Measurements from ENCODE around the gene PSG7.
"Not testable (repeated sequence)": the region's sequence is repeated elsewhere in the genome, so short reads cannot be mapped to it uniquely, and the experiment has no call there.

The PSG7 gene

DNA sequence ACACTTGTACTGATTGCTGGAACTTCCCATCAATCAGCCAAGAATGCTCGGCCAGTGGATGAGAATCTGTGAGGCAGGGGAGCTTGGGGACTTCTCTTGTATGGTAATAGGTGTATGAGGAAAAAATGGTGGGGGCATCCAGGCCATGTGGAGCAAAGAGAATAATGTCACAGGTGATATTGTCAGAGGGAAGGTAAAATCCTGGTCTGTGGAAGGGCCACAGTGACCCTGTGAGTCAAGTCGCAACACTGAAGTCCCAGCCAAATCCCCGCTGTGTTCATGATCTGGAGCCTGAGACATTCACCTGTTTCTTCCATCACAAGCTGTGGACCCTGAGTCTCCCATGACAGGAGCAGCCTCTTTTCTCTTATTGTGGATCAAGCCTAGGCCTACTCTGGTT, 8.1 kb downstream of the PSG7 start:
- CTCF ChIA-PET, result no interaction called here
- TF ChIP-seq, protein P1, sequence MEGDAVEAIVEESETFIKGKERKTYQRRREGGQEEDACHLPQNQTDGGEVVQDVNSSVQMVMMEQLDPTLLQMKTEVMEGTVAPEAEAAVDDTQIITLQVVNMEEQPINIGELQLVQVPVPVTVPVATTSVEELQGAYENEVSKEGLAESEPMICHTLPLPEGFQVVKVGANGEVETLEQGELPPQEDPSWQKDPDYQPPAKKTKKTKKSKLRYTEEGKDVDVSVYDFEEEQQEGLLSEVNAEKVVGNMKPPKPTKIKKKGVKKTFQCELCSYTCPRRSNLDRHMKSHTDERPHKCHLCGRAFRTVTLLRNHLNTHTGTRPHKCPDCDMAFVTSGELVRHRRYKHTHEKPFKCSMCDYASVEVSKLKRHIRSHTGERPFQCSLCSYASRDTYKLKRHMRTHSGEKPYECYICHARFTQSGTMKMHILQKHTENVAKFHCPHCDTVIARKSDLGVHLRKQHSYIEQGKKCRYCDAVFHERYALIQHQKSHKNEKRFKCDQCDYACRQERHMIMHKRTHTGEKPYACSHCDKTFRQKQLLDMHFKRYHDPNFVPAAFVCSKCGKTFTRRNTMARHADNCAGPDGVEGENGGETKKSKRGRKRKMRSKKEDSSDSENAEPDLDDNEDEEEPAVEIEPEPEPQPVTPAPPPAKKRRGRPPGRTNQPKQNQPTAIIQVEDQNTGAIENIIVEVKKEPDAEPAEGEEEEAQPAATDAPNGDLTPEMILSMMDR (IDR thresholded peaks at IDR 0.05; ENCODE audit: control extremely low read depth, extremely low read depth, low read depth, missing control alignments), result no peak
- POLR2A ChIA-PET, result no interaction called here
- no peak for DNase-seq (ENCODE audit: extremely low spot score)

DNA sequence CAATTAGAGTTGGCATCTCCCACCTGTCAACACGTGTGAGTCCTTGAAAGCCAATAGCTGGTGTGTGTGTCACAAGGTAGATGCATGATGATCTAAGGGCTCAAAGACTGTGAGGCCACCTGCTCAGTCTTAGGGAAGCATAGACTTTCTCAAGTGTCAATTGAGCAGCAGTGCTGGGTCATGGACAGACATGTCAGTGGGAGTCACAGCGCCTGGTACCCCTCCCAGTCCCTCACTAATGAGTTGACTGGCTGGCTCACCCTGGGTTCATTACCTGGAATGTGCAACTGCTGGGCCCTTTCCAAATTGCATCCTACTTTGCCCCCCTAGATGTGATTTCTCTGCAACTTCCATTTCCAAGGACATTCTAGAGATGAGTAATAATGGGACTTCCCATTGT, 10.2 kb downstream of the PSG7 start:
- TF ChIP-seq, protein P1 (IDR thresholded peaks at IDR 0.05; ENCODE audit: control extremely low read depth, extremely low read depth, low read depth, missing control alignments), result no peak
- POLR2A ChIA-PET, result no interaction called here
- CTCF ChIA-PET, result no interaction called here
- DNase-seq (ENCODE audit: extremely low spot score), result no peak

DNA sequence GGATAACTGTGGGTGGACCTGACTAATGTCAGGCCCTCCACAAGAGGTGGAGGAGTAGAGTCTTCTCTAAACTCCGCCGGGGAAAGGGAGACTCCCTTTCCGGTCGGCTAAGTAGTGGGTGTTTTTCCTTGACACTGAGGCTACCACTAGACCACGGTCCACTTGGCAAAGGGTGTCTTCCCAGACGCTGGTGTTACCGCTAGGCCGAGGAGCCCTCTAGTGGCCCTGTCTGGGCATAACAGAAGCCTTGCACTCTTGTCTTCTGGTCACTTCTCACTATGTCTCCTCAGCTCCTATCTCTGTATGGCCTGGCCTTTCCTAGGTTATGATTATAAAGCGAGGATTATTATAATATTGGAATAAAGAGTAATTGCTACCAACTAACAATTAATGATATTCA, 13.9 kb downstream of the PSG7 start:
- TF ChIP-seq, protein P1 (IDR thresholded peaks at IDR 0.05; ENCODE audit: control extremely low read depth, extremely low read depth, low read depth, missing control alignments), result peak; percentile 67
- POLR2A ChIA-PET; DNase-seq (ENCODE audit: extremely low spot score): not testable (repeated sequence)
- CTCF ChIA-PET, result interaction anchor here (1.2 to 1.3 kb wide), 3 partner anchors 10 to 14 kb away, joined by 3 to 6 read pairs (median 4); no protein-coding TSS in a partner anchor

DNA sequence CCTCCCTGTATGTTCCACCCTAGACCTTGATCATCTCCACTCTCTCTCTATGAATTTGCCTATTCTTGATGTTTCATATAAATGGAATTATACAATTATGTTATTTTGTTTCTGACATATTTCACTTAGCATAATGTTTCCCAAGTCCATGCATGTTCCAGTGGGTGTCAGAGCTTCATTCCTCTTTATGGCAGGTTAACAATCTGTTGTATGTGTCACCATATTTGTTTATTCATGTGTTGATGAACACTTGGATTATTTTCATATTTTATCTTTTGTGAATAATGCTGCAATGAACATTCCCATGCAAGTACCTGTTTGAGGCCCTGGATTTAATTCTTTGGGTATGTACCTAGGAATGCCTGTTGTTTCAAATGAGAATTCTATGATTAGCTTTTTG, 16.0 kb downstream of the PSG7 start:
- DNase-seq (ENCODE audit: extremely low spot score); CTCF ChIA-PET; POLR2A ChIA-PET: not testable (repeated sequence)

DNA sequence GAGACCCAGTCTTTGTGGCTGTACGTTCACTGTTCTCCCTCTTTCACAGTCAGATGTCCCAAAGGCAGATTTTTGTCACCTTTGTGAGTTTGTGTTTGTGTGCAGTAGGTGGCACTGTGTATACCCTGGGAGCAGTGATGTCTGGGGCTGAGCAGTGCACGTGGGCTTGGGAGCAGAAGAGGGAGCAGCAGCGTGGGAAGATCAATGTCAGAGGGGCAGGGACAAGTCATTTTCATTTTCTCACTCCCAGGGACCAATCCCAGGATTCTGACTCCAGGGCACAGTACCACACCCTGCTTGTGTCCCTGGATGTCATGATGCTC, 17.3 kb downstream of the PSG7 start:
- no peak for DNase-seq (ENCODE audit: extremely low spot score)
- TF ChIP-seq, protein P1 (IDR thresholded peaks at IDR 0.05; ENCODE audit: control extremely low read depth, extremely low read depth, low read depth, missing control alignments), result no peak
- ChIA-PET POLR2A (no interaction called here), CTCF (no interaction called here)

DNA sequence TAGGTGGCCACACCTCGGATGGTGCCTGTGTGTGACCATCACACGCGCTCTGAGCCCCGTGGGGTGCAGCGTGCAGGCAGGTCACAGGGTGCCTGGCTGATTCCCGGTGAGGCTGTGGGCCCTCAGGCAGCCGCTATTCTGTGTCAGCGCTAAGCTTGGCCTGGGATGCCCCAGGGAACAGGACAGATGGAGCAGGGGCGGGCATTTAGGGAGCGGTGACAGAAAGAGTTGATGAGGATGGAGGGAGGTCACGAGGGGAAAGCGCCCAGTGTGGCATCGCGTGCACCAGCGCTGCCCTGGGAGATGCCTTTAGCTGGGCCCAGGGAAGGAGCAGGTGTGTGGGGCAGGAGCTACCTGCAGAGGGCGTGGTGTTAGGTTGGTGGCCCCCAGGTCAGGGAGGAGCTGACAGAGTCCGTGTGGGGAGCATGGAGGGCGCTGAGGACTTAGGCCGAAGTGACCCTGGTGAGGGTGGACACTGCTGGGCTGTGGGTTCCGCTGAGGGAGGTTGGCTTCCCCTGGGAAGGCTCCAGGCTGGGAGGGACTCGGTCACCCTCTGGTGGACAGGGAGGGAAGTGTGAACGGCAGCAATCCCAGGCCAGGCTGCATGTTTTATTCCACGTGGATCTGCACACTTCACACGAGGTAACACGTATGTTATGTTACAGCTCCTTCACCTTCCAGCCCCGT, 17.8 kb downstream of the PSG7 start:
- CTCF ChIA-PET; DNase-seq (ENCODE audit: extremely low spot score); POLR2A ChIA-PET: not testable (repeated sequence)

DNA sequence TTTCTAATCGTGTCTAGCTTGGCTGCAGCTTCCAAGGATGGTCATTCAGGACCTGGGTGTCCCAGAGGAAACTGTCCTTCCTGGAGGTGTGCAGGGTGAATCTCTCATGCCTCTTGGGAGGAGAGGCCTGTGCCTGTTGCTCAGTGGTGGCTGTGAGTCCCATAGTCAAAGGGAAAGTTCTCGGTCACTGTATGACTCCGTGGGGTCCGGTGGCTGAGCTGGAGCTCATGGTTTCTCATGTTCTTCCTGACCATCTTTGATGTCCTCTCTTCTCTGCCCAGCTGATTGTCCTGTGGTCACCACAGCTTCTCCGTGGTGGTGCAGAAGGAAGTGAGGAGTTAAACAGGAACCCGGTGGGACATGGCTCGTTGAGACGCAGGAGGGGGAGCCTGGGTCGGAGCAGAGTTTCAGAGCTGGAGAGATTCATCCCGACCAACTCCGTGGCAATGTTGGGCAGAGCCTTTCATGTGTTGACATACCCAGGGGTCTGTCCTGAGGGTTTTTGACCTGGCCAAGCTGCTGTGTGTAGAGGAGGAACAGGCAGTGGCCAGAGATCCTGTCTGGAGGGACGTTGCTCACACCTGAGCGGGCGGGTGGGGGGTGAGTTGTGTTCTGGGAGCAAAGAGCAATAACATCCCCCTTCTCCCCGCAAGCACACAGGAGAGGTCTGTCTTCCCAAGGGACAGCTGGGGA, 18.5 kb downstream of the PSG7 start:
- CTCF ChIA-PET; POLR2A ChIA-PET; DNase-seq (ENCODE audit: extremely low spot score): not testable (repeated sequence)

DNA sequence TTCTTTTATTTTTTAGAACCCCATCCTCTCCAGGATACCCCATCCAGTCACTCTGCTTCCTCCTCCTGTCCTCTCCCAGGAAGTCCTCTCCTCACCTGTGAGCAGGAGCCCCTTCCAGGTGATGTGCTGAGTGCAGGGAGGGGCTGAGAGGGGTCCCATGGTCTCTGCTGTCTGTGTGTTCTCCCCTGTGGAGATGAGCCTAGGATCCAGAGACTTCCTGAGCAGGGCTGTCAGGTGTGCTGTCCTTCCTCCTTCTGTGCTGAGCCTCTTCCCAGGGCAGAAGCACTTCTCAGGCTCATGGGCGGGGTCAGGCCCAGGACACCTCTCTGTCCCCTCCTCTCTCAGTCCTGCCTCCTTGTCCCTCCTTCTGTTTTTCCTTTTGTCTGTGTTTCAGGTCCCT, 19.4 kb downstream of the PSG7 start, which contains the start of gene PSG6:
TSS of gene PSG6 (minus strand) at position 261 of the 400 bp plus-strand sequence. CDS start at position 159, 102 bp downstream.
- CTCF ChIA-PET; POLR2A ChIA-PET; DNase-seq (ENCODE audit: extremely low spot score): not testable (repeated sequence)

DNA sequence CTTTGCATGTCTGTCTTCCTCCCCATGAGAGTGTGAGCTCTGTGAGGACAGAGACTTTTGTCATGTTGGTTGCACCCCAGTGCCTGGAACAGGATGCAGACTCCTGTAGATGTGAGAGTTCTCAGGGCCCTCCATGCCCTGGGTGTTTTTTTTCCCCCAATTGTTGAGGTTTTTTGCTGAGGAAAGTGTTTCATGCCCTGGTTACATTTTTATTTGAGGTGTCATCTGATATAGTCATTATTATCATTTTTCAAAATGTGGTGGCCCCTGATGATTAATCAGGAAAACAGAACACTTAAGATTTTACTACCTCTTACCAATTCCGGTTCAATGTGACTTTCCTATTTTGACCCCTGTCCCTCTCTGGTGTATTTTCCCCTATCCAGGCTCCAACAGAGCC, 20.1 kb downstream of the PSG7 start:
- CTCF ChIA-PET; DNase-seq (ENCODE audit: extremely low spot score); POLR2A ChIA-PET: not testable (repeated sequence)

DNA sequence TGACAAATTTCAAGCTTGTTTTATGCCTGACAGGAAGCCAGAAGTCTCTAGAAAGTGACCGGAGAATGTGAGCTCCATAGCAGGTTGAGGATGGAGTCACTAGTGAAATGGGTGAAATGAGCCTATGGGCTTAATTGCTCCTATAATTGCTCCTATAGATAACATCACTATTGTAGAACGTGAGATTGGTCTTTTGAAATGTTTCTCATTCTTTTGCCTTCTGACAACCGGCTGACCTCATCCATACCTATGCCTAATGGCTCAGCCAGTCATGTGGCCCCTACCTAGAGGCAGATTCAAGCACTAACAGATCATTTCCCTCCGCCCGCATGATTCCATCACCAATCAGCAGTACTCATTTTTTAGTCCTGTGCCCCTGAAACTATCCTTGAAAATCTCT, 23.5 kb downstream of the PSG7 start:
- CTCF ChIA-PET, result interaction anchor here (1.5 kb wide), 1 partner anchor 10 kb away, joined by 4 read pairs; no protein-coding TSS in a partner anchor
- POLR2A ChIA-PET; DNase-seq (ENCODE audit: extremely low spot score): not testable (repeated sequence)

DNA sequence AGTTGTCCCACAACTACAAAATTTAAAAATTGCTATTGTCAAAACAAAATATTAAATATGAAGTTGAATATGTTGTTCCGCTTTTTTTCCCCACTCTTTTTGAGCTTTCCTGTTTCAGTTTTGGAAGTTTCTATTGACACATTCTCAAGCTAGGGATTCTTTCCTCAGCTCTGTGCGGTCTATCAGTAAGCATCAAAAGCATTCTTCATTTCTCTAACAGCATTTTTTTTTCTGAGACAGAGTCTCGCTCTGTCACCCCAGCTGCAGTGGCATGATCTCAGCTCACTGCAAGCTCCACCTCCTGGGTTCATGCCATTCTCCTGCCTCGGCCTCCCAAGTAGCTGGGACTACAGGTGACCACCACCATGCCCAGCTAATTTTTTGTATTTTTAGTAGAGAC, 24.1 kb downstream of the PSG7 start:
- POLR2A ChIA-PET; DNase-seq (ENCODE audit: extremely low spot score): not testable (repeated sequence)
- CTCF ChIA-PET, result interaction anchor here (1.5 kb wide), 1 partner anchor 10 kb away, joined by 4 read pairs; no protein-coding TSS in a partner anchor

DNA sequence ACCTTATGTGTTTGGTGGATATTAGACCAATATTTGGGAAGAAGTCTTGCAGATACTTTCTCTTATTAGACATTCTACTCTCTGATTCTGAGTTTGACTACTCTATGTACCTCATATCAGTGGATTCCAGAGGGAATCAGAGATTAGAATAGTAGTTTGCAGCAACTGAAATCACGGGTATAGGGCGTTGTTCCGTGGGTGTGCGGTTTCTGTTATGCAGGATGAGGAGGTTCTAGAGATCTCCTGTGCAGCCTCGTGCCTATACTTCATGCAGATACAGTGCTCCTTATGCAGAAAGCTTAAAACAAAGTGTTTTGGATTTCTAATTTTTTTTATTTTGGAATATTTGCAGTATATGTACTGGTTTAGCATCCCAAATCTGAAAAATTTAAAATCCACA, 25.3 kb downstream of the PSG7 start:
- DNase-seq (ENCODE audit: extremely low spot score); CTCF ChIA-PET; POLR2A ChIA-PET: not testable (repeated sequence)

DNA sequence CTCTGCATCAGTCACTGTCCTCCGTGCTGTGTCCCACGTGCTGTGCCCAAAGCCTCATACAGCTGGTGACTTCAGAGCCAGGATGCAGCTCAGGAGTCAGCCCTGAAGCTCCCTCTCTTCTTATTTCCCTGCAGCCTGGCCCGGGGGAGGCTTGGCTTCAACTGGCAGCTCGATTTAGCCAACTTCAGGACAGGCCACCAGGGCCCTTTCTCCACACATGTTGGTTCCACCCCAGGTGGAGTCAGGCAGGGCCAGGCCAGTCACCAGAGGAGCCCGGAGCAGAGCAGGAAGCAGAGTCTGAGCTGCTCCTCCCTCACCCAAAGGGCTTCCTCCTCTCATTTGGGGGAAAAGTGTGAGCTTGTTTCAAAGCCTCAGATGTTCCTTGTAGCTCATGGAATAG, 30.8 kb downstream of the PSG7 start:
- CTCF ChIA-PET; DNase-seq (ENCODE audit: extremely low spot score); POLR2A ChIA-PET: not testable (repeated sequence)

DNA sequence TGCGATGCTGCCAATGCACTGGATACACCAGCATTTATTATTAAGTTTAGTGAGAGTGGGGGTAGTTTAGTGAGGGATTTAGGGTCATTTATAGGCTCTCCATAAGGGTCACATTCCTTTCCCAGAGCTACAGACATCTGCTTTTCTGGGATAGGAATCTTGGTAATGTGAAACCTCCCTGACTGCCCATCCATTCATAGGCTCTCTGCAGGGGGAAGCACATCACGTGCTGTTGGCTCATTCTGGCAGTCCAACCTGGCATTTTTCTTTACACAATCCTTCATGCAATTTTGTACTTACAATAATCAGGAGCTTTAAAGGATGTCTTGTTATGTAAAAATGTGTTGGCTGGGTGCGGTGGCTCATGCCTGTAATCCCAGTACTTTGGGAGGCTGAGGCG, 36.4 kb downstream of the PSG7 start:
- CTCF ChIA-PET, result interaction anchor here (1.7 kb wide), 1 partner anchor 15 kb away, joined by 7 read pairs; no protein-coding TSS in a partner anchor
- DNase-seq (ENCODE audit: extremely low spot score); POLR2A ChIA-PET: not testable (repeated sequence)

Measured in GM10248 (cell line).